ENCODE data around the gene AFF1. TPM values are rescaled to one million over a fixed set of nuclear protein-coding genes. Genes with fewer than 3 reads are reported as not detected.

The AFF1 gene
- total RNA-seq, 3 donors from 2014 or later, result 84.0 to 150 (median 120) TPM

DNA sequence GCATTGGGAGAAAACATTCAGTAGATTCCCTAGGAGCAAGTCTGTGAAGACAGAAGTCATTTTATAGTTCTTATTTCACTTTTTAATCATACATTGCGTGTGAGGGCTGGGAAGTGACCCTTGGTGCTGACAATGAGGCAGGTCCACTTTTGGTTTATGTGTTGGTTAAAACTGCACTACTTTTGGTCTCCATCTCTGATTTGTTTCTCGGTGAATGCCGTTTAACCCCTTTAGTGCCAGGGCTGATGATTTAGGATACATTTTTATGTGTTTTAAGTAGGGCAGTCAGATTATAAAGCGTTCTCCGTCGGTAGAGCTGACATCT is 110.4 kb downstream of the AFF1 start:
- H3K36me3 ChIP-seq (ENCODE audit: low read depth), result no peaks in the 10 kb centered on the region
- intact Hi-C loops (cut with DNase I, micrococcal nuclease), result no loop called here
- no peak for ATAC-seq
- no peak overlapping the region for H3K4me3 ChIP-seq
- H3K9me3 ChIP-seq, result no peaks in the 10 kb centered on the region
- DNase-seq, result no peak
- H3K4me1 ChIP-seq (ENCODE audit: low read depth), result peaks cover 11% of the 10 kb centered on the region
- TF ChIP-seq, protein P1, sequence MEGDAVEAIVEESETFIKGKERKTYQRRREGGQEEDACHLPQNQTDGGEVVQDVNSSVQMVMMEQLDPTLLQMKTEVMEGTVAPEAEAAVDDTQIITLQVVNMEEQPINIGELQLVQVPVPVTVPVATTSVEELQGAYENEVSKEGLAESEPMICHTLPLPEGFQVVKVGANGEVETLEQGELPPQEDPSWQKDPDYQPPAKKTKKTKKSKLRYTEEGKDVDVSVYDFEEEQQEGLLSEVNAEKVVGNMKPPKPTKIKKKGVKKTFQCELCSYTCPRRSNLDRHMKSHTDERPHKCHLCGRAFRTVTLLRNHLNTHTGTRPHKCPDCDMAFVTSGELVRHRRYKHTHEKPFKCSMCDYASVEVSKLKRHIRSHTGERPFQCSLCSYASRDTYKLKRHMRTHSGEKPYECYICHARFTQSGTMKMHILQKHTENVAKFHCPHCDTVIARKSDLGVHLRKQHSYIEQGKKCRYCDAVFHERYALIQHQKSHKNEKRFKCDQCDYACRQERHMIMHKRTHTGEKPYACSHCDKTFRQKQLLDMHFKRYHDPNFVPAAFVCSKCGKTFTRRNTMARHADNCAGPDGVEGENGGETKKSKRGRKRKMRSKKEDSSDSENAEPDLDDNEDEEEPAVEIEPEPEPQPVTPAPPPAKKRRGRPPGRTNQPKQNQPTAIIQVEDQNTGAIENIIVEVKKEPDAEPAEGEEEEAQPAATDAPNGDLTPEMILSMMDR (IDR thresholded peaks at IDR 0.05), result no peak

DNA sequence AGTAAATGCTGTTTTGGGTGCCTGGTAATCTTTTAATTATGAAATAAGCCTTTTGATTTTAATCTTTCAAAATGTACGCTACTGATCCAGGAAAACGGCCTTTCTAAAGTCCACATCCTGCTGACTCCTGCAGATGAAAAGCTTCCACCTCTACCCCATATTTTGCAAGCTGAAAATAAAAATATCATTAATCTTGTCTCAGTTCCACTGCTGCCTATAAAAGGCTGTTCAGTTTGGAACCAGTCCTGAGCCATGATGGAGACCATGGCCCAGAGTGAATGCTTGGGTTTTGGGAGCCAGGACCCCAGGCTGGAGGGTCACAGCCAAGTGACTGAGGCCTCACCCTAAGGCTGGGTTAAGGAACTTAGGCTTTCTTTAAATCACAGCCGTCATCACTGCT is 110.8 kb downstream of the AFF1 start:
- H3K9me3 ChIP-seq, result no peaks in the 10 kb centered on the region
- no peak overlapping the region for H3K4me3 ChIP-seq
- TF ChIP-seq, protein P1 (IDR thresholded peaks at IDR 0.05), result no peak
- H3K4me1 ChIP-seq (ENCODE audit: low read depth), result peaks cover 11% of the 10 kb centered on the region
- H3K36me3 ChIP-seq (ENCODE audit: low read depth), result no peaks in the 10 kb centered on the region
- DNase-seq (no peak), ATAC-seq (no peak)
- intact Hi-C loops (cut with DNase I, micrococcal nuclease), result no loop called here

DNA sequence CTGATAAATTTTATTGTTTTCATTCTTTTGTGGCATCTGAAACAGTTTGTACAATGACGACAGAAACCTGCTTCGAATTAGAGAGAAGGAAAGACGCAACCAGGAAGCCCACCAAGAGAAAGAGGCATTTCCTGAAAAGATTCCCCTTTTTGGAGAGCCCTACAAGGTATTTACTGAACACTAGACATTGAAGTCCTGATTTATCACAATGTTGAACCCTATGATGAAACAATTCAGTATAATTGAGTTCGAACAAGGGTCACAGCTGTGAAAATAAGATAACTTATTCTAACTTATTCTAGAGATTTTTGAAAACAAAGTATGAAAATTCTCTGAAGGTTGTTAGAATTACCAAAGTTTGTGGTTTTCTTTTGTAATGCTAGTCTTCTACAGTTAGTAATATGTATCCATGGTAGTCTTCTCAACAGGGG is 111.3 kb downstream of the AFF1 start:
- TF ChIP-seq, protein P1 (IDR thresholded peaks at IDR 0.05), result no peak
- intact Hi-C loops (cut with DNase I, micrococcal nuclease), result no loop called here
- peaks cover 11% of the 10 kb centered on the region for H3K4me1 ChIP-seq (ENCODE audit: low read depth)
- H3K4me3 ChIP-seq, result no peak overlapping the region
- ATAC-seq, result no peak
- no peak for DNase-seq
- no peaks in the 10 kb centered on the region for H3K36me3 ChIP-seq (ENCODE audit: low read depth)
- H3K9me3 ChIP-seq, result no peaks in the 10 kb centered on the region

DNA sequence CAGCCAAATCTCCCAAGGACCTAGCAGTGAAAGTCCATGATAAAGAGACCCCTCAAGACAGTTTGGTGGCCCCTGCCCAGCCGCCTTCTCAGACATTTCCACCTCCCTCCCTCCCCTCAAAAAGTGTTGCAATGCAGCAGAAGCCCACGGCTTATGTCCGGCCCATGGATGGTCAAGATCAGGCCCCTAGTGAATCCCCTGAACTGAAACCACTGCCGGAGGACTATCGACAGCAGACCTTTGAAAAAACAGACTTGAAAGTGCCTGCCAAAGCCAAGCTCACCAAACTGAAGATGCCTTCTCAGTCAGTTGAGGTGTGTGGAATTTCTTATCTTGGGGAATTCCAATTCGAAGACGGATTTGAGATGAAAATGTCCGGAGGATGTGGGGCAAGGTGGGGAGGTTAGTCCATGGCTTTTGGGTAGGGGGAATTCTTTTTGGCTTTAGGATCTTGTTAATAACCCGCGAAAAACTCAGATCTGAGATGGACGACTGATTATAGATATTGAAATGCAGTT is 112.5 kb downstream of the AFF1 start:
- ATAC-seq (no peak), DNase-seq (no peak)
- Histone ChIP-seq H3K4me3 (no peak overlapping the region), H3K9me3 (no peaks in the 10 kb centered on the region), H3K36me3 (ENCODE audit: low read depth) (no peaks in the 10 kb centered on the region), H3K4me1 (ENCODE audit: low read depth) (peaks cover 10% of the 10 kb centered on the region)
- intact Hi-C loops (cut with DNase I, micrococcal nuclease), result no loop called here
- TF ChIP-seq, protein P1 (IDR thresholded peaks at IDR 0.05), result no peak

DNA sequence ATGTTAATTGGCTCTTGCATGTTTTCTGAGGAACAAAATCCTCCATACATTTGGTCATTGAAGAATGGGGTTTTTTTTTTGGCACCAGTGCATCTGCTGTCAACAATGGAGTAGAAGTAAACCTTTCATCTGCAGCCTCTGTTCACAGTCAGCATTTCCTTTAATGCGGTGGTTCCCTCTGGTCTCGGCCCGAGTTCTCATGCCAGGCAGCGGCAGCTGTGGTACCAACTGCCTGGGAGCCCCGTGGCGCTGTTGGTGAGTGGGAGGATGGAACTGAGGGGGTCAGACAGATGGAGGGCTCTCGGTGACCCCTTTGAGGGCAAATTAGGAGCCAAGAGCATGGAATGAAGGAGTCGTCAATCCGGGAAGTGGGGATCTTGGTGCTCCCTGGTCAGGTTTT is 114.7 kb downstream of the AFF1 start:
- Histone ChIP-seq H3K36me3 (ENCODE audit: low read depth) (no peaks in the 10 kb centered on the region), H3K4me1 (ENCODE audit: low read depth) (peaks cover 14% of the 10 kb centered on the region), H3K9me3 (no peaks in the 10 kb centered on the region), H3K4me3 (no peak overlapping the region)
- ATAC-seq (no peak), DNase-seq (no peak)
- intact Hi-C loops (cut with DNase I, micrococcal nuclease), result no loop called here
- TF ChIP-seq, protein P1 (IDR thresholded peaks at IDR 0.05), result no peak

DNA sequence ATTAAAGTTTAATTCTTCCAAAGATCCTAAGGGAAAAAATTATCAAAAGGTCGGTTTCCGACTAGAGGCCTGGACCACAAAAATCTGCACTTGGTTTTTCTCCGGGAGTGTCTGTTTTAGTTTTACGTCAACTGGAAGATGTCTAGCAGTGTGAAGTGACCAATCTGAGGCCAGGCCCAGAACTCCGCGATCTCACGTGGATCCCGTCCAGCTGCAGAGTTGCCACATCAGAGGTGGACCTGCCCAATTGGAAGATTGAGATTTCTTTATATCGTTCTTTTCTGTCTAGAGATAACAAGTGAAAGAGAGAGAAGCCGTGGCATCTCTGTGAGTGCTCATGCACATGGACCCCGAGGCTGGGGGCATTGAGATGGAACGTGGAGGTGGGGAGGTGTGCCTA is 115.8 kb downstream of the AFF1 start:
- intact Hi-C loops (cut with DNase I, micrococcal nuclease), result no loop called here
- ATAC-seq, result no peak
- H3K4me1 ChIP-seq (ENCODE audit: low read depth), result peaks cover 14% of the 10 kb centered on the region

More for the DNA sequence above, 115.8 kb downstream of the AFF1 start:
- H3K36me3 ChIP-seq (ENCODE audit: low read depth), result no peaks in the 10 kb centered on the region
- no peaks in the 10 kb centered on the region for H3K9me3 ChIP-seq
- DNase-seq, result no peak
- no peak overlapping the region for H3K4me3 ChIP-seq
- TF ChIP-seq, protein P1 (IDR thresholded peaks at IDR 0.05), result no peak
